GM18520 (cell line): ENCODE data around the gene CXorf51A.
"Not testable (repeated sequence)": the region's sequence is repeated elsewhere in the genome, so short reads cannot be mapped to it uniquely, and the experiment has no call there.

Source experiments
- ATAC-seq: cut with Tn5 transposase; IDR thresholded peaks from one replicate; pipeline ENCODE4 v1.9.1; 2021; ENCODE audit not compliant: unreplicated experiment

Gene CXorf51A

GRCh38 chrX:146814644-146815043, at the start of gene CXorf51A:
CXorf51A (minus strand) TSS chrX:146814744; CDS start chrX:146814723, 21 bp downstream.
- ATAC-seq, result not testable (repeated sequence)

GRCh38 chrX:146863566-146863965, 49.0 kb upstream of the CXorf51A start:
- ATAC-seq, result no peak

DNA sequence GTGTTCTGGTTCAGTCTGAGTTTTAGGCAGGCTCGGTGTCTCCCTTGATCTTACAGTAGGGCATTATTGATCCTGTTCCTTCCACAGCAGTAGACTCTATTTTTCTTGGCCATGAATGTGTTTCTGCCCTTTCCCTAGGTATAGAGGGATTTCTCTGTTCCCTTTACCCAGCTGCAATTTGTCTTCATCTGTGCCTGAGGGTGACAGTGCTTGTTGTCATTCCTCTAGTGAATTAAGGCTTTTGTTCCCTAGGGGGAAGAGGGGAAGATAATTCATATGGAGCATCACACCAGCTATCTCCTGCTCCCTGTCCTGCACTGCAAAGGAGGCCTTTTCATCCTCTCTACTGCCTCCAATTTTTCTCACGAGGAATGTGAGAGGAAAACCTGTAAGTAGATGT, 39.7 kb upstream of the CXorf51A start:
- no peak for ATAC-seq

- ATAC-seq, result no peak
These were observed 17.4 kb upstream of the CXorf51A start for GRCh38 chrX:146831994-146832393.

DNA sequence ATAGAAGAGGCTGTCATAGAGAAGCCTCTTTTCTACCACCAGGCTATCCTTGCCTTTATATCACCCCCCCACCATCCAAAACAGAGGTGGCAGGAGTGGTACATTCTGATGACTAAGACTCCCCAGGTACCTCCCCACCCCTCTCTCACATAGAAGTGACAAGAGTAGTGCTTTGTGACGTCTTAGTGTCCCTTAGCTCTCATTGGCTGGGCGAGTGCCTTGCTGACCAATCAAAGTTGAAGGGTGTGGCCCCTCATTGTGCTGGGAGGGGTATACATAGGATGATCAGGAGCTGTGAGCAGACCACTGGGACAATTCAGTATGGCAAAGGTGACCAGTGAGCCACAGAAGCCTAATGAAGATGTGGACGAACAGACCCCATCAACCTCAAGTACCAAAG, 5.1 kb downstream of the CXorf51A start, which contains the start of gene CXorf51B:
TSS of gene CXorf51B (plus strand) at position 301 of the 400 bp plus-strand sequence. CDS start at position 322, 21 bp downstream.
- not testable (repeated sequence) for ATAC-seq
